ENCODE measurements around the gene MDM2.
"Not testable (repeated sequence)": the region's sequence is repeated elsewhere in the genome, so short reads cannot be mapped to it uniquely, and the experiment has no call there.

Gene MDM2

DNA sequence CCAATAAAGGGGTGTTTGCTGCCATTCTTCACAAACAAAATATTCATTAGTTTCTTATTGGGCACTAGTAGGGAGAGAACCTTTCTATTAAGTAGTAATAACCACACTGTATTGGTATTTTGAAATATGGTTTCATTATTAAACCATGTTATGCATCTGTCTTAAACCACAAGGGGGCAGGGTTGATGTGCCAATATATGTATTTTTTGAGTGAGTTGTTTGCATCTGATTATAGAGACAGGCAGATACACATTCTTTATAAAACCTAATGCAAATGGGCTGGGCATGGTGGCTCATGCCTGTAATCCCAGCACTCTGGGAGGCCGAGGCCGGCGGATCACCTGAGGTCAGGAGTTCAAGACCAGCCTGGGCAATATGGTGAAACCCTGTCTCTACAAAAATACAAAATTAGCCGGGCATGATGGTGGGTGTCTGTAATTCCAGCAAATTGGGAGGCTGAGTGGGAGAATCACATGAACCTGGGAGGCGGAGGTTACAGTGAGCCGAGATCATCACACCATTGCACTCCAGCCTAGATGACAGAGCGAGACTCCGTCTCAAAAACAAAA is 56.0 kb downstream of the MDM2 start:
- not testable (repeated sequence) for H2AFZ ChIP-seq (ENCODE audit: low read depth, low read length); H3K36me3 ChIP-seq (ENCODE audit: insufficient read depth, low read length); H3K27me3 ChIP-seq (ENCODE audit: insufficient read depth, low read length)

DNA sequence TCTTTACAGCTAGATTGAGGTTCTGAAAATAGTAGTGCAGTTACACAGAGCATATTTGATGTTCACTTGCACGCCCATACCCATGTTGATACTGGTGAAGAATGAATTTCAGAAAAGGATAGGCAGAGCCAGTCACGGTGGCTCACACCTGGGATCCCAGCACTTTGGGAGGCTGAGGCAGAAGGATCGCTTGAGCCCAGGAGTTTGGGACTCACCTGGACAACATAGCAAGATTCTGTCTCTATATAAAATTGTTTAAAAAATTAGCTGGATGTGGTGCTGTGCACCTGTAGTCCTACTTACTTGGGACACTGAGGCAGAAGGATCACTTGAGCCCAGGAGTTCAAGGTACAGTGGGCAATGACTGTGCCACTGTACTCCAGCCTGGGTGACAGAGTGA is 56.6 kb downstream of the MDM2 start:
- no peaks in the 10 kb centered on the region for H3K9me3 ChIP-seq (ENCODE audit: low read length)
- no peaks in the 10 kb centered on the region for H3K27me3 ChIP-seq (ENCODE audit: insufficient read depth, low read length)
- H2AFZ ChIP-seq (ENCODE audit: low read depth, low read length): no peak overlapping the region
- H3K4me1 ChIP-seq (ENCODE audit: insufficient read depth, low read length): no peaks in the 10 kb centered on the region
- no peak overlapping the region for H3K4me3 ChIP-seq (ENCODE audit: low read length)
- no peaks in the 10 kb centered on the region for H3K36me3 ChIP-seq (ENCODE audit: insufficient read depth, low read length)

More for the DNA sequence above, 56.0 kb downstream of the MDM2 start:
- H3K4me3 ChIP-seq (ENCODE audit: low read length); H3K9me3 ChIP-seq (ENCODE audit: low read length); H3K4me1 ChIP-seq (ENCODE audit: insufficient read depth, low read length): not testable (repeated sequence)

DNA sequence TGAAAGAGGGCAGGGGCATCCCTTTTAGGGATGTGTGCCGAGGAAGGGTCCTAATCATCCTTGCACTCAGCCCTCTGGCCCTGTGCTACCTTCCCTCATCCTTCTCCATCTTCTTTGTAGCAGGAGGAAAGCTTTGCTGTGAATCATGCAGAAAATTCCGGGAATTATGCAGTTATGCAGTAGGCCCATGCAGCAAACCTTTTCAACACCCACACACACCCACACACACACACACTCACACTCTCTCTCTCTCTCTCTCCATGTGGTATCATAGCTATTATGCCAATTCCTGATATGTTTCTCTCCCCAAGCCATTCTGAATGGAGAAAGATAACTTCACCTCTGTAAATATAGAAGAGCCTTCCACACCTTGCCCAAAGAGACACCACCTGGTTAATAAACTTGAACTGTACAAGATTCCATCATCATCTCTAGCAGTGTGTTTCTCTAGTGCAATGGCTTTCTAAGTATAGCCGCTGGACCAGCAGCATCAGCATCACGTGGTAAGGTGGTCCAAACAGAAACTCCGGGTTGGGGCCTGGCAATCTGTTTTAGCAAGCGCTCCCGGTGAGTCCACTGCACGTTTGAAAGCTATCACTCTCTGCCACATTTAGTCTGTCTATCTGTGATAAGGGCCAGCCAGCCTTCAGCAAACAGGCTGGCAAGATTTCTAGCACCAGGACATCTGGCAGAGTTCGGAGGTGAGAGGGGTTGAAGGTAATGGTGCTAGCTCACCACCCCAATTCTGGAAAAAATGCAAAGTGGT is 57.6 kb downstream of the MDM2 start:
- H3K27me3 ChIP-seq (ENCODE audit: insufficient read depth, low read length): no peaks in the 10 kb centered on the region
- H3K36me3 ChIP-seq (ENCODE audit: insufficient read depth, low read length): no peaks in the 10 kb centered on the region
- no peak overlapping the region for H2AFZ ChIP-seq (ENCODE audit: low read depth, low read length)
- H3K9me3 ChIP-seq (ENCODE audit: low read length): no peaks in the 10 kb centered on the region
- no peaks in the 10 kb centered on the region for H3K4me1 ChIP-seq (ENCODE audit: insufficient read depth, low read length)
- no peak overlapping the region for H3K4me3 ChIP-seq (ENCODE audit: low read length)

DNA sequence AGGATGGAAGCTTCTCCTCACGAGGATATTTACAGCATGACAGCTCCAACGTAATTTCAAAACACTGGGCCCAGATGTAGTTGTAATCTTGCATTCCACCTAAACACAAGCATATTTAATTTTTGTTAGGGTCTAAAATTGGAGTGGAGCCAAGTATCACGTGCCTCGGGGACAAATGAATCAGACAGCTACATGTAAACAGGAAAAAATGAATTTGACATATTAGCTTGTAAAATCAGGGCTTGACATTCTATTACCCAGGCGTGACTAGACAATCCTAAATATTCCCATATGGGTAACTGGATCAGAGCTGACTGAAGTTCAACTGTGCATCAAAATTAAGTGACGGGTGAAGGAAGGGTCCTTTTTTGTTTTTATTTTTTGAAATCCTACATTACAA is 59.0 kb downstream of the MDM2 start:
- no peak overlapping the region for H2AFZ ChIP-seq (ENCODE audit: low read depth, low read length)
- H3K27me3 ChIP-seq (ENCODE audit: insufficient read depth, low read length): no peaks in the 10 kb centered on the region
- H3K9me3 ChIP-seq (ENCODE audit: low read length): no peaks in the 10 kb centered on the region
- H3K4me1 ChIP-seq (ENCODE audit: insufficient read depth, low read length): no peaks in the 10 kb centered on the region
- H3K36me3 ChIP-seq (ENCODE audit: insufficient read depth, low read length): no peaks in the 10 kb centered on the region
- H3K4me3 ChIP-seq (ENCODE audit: low read length): no peak overlapping the region

DNA sequence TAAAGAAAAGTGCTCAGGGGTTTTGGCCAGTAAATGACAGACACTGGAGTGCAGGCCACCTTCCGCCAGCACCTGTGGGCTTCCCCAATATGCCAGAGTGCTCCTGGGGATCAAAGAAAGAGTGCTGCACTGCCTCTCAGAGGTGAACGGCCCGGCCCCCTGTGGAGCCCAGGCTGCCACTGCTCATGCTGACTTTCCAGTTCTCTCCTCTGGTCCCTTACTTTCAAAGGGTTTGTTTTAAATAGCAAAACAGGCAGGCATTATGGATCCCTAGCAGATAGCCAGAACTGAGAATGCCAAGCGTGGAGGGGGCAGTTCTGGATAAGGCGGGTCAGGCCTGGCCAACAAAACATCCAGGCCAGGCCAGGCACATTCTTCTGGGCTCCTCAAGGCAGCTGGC is 59.6 kb downstream of the MDM2 start:
- Histone ChIP-seq H3K4me3 (ENCODE audit: low read length) (no peak overlapping the region), H3K4me1 (ENCODE audit: insufficient read depth, low read length) (no peaks in the 10 kb centered on the region), H2AFZ (ENCODE audit: low read depth, low read length) (no peak overlapping the region), H3K9me3 (ENCODE audit: low read length) (no peaks in the 10 kb centered on the region), H3K27me3 (ENCODE audit: insufficient read depth, low read length) (no peaks in the 10 kb centered on the region), H3K36me3 (ENCODE audit: insufficient read depth, low read length) (no peaks in the 10 kb centered on the region)

DNA sequence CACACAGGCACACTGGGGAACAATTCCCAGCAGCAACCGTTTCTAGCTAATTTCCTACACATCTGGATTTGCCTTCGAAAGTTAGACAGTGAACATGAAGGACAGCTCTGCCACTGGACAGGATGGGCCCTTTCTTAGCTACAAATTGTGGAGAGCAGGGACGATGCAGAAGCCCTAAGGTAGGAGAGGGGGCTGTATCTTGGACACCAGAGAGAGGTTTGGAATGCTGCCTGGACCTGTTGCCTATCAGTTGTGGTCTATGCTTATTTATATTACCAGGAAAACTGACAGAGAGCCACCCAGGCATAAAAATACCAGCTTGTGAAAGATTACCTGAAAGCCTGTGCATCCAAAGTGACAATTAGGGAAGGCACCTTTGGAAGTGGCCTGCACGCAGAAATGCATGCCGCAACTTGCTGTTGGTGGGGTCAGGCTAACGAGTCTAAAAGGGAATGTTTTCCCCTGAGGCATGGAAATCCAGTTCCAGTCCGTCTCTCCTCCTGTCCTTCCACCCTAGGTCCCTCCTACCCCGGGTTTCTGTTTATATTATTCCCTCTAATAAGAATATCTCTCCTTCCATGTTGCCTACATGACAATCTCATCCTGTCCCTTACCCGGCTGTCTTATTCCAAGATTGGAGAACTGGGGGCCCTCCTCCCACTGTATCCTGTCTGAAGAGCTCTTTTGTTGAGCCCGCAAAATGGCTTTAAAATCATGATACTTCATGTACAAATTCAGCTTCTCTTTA is 60.2 kb downstream of the MDM2 start:
- no peaks in the 10 kb centered on the region for H3K36me3 ChIP-seq (ENCODE audit: insufficient read depth, low read length)
- H3K4me3 ChIP-seq (ENCODE audit: low read length): no peak overlapping the region
- H3K9me3 ChIP-seq (ENCODE audit: low read length): no peaks in the 10 kb centered on the region
- no peaks in the 10 kb centered on the region for H3K27me3 ChIP-seq (ENCODE audit: insufficient read depth, low read length)
- no peaks in the 10 kb centered on the region for H3K4me1 ChIP-seq (ENCODE audit: insufficient read depth, low read length)
- H2AFZ ChIP-seq (ENCODE audit: low read depth, low read length): no peak overlapping the region

DNA sequence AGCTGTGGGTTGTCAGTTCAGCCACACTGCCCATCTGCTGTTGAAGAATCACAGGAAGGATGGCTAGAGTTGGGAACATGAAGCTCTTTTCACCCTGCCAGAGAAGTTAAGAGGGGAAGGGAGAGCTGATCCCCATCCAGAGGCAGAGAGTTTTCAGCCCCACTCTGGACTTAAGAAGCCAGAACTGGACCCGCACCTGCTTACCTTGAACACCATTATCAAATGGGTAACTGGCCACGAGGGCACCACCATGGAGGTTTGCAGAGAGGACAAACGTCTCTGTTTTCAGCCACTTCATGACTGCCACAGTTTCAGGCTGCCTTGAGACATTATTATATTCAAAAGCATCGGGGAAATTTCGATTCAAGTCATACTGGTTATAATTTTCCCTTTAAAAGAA is 62.0 kb downstream of the MDM2 start:
- H3K4me3 ChIP-seq (ENCODE audit: low read length): no peak overlapping the region
- H3K36me3 ChIP-seq (ENCODE audit: insufficient read depth, low read length): no peaks in the 10 kb centered on the region
- no peaks in the 10 kb centered on the region for H3K27me3 ChIP-seq (ENCODE audit: insufficient read depth, low read length)
- no peaks in the 10 kb centered on the region for H3K9me3 ChIP-seq (ENCODE audit: low read length)
- no peaks in the 10 kb centered on the region for H3K4me1 ChIP-seq (ENCODE audit: insufficient read depth, low read length)
- no peak overlapping the region for H2AFZ ChIP-seq (ENCODE audit: low read depth, low read length)

DNA sequence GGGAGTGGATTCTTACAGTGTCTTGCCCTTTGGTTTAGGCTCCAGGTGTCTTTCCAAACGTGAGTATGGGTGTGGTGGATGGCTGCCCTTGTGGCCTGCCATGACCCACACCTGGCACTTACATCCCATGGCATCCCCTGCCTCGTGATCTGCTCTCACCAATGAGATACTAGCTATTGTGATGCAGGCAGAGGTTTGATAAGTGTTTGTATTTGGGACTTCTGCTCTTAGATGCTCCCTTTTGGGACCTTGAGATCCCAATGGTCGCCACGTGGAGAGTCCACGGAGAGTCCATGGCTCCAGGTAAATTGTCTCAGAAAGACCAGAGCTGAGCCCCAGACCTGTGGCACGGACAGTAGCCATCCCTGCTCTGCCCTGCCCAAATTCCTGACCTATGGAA is 62.5 kb downstream of the MDM2 start:
- Histone ChIP-seq H3K9me3 (ENCODE audit: low read length) (no peaks in the 10 kb centered on the region), H3K36me3 (ENCODE audit: insufficient read depth, low read length) (no peaks in the 10 kb centered on the region), H3K4me1 (ENCODE audit: insufficient read depth, low read length) (no peaks in the 10 kb centered on the region), H2AFZ (ENCODE audit: low read depth, low read length) (no peak overlapping the region), H3K4me3 (ENCODE audit: low read length) (no peak overlapping the region), H3K27me3 (ENCODE audit: insufficient read depth, low read length) (no peaks in the 10 kb centered on the region)

DNA sequence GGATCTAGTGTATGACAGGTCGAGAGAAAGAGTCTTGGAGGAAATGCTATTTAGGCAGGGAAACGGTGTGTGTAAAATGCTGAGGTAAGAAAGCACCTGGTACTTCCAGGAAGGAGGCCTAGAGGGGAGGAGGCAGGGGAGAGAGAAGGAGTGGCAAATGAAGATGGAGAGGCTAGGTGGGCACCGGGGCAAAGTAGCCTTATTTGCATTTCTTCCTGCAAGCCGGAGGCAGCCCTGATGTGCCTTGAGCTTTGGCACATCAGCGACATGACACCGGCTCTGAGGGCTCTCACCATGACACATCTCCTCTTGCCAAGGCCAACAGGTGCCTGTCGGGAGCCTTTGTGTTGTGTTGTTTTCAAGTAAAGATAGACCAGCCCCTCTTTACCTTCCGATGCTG is 63.4 kb downstream of the MDM2 start:
- no peaks in the 10 kb centered on the region for H3K36me3 ChIP-seq (ENCODE audit: insufficient read depth, low read length)
- no peaks in the 10 kb centered on the region for H3K27me3 ChIP-seq (ENCODE audit: insufficient read depth, low read length)
- peaks cover 8% of the 10 kb centered on the region for H3K4me1 ChIP-seq (ENCODE audit: insufficient read depth, low read length)
- H2AFZ ChIP-seq (ENCODE audit: low read depth, low read length): no peak overlapping the region
- H3K9me3 ChIP-seq (ENCODE audit: low read length): no peaks in the 10 kb centered on the region
- no peak overlapping the region for H3K4me3 ChIP-seq (ENCODE audit: low read length)

DNA sequence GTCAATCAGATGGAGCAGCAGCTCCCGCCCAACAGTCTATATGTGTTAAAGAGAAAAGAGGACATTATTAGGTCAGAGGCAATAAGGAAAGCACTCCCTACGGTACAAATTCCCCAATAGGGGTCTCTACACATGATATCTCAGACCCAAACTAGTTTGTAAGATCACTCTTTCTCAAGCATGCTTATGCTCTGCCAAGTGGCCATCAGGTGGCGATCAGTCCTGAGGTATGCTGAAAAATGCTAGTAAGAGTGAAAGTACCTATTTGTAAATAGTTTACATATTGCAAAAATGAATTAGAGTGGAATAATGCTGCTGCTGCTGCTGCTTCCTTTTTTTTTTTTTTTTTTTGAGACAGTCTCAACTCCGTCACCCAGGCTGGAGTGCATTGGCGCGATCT is 63.9 kb downstream of the MDM2 start:
- no peaks in the 10 kb centered on the region for H3K27me3 ChIP-seq (ENCODE audit: insufficient read depth, low read length)
- no peaks in the 10 kb centered on the region for H3K36me3 ChIP-seq (ENCODE audit: insufficient read depth, low read length)
- no peak overlapping the region for H3K4me3 ChIP-seq (ENCODE audit: low read length)
- H3K9me3 ChIP-seq (ENCODE audit: low read length): no peaks in the 10 kb centered on the region
- H3K4me1 ChIP-seq (ENCODE audit: insufficient read depth, low read length): peaks cover 13% of the 10 kb centered on the region
- H2AFZ ChIP-seq (ENCODE audit: low read depth, low read length): no peak overlapping the region

DNA sequence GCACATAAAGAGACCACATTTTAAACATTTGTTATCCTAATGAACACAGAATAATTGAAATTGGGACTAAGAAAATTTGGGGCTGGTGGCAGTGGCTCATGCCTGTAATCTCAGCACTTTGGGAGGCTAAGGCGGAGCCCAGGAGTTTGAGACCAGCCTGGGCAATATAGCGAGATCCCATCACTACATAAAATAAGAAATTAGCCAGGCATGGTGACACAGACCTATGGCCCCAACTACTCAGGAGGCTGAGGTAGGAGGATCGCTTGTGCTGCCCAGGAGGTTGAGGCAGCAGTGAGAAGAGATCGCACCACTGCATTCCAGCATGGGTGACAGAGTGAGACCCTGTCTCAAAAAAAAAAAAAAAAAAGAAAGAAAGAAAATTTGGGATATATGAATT is 65.3 kb downstream of the MDM2 start:
- H3K4me1 ChIP-seq (ENCODE audit: insufficient read depth, low read length): peaks cover 16% of the 10 kb centered on the region
- H2AFZ ChIP-seq (ENCODE audit: low read depth, low read length): no peak overlapping the region
- H3K4me3 ChIP-seq (ENCODE audit: low read length): no peak overlapping the region
- no peaks in the 10 kb centered on the region for H3K36me3 ChIP-seq (ENCODE audit: insufficient read depth, low read length)
- H3K27me3 ChIP-seq (ENCODE audit: insufficient read depth, low read length): no peaks in the 10 kb centered on the region
- H3K9me3 ChIP-seq (ENCODE audit: low read length): peaks cover 3% of the 10 kb centered on the region

DNA sequence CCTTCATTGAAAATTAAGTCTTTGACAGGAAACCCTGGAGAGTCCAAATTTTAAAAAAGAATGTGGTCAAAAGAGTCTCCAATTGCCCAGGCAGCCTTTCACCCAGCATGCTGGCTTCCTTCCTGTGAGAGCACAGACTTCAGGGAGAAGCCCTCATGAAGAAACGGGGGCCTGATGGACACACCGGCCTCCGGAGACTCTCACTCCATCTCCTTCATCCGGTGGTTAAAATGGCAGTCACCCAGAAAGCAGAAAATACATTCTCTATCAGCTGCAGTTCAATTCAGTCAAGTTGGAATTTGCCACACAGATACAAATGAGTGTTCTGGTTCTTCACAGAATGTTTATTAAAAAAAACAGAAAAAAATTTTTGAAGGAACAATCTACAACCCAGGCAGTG is 68.5 kb downstream of the MDM2 start:
- Histone ChIP-seq H3K36me3 (ENCODE audit: insufficient read depth, low read length) (no peaks in the 10 kb centered on the region), H3K4me3 (ENCODE audit: low read length) (no peak overlapping the region), H2AFZ (ENCODE audit: low read depth, low read length) (peak overlapping the region; percentile 50), H3K9me3 (ENCODE audit: low read length) (peaks cover 3% of the 10 kb centered on the region), H3K4me1 (ENCODE audit: insufficient read depth, low read length) (peaks cover 16% of the 10 kb centered on the region), H3K27me3 (ENCODE audit: insufficient read depth, low read length) (no peaks in the 10 kb centered on the region)

DNA sequence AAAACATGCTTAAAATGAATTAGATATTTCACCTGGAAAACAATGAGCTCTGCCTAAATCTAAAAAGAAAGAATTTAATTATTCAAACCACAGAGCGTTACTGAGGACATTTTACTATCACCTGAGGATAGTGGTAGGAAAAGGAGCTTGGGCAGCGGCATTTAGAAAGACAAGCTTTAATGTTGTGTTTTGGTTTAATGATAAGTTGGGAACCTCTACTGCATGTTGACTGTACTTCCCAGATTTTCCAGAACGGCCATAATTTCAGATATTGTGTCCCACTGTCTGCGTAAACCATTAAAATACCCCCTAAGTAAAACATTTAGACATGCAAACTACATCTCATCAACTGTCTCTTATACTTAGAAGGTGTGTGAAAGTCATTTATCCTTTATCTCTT is 69.6 kb downstream of the MDM2 start:
- Histone ChIP-seq H2AFZ (ENCODE audit: low read depth, low read length) (no peak overlapping the region), H3K27me3 (ENCODE audit: insufficient read depth, low read length) (no peaks in the 10 kb centered on the region), H3K36me3 (ENCODE audit: insufficient read depth, low read length) (no peaks in the 10 kb centered on the region), H3K4me3 (ENCODE audit: low read length) (no peak overlapping the region), H3K4me1 (ENCODE audit: insufficient read depth, low read length) (peaks cover 16% of the 10 kb centered on the region), H3K9me3 (ENCODE audit: low read length) (peaks cover 3% of the 10 kb centered on the region)

All from neuron (in vitro differentiated cells).